Measurements from ENCODE around the gene LZTR1.

GRCh38 chr22:20991252-20992055, 9.4 kb downstream of the LZTR1 start:
- TF ChIP-seq CTCF (IDR thresholded peaks at IDR 0.05 in 8 of 11, conservative IDR thresholded peaks at IDR 0.05 in 3 of 11): no peak
- TF ChIP-seq POLR2AphosphoS5 (IDR thresholded peaks at IDR 0.05): no peak
- TF ChIP-seq POLR2A (IDR thresholded peaks at IDR 0.05): no peak

Data from spleen (tissue), 7 donors.